GM21381 (cell line): ENCODE results near the gene VAMP8.
"Not testable (repeated sequence)": the region's sequence is repeated elsewhere in the genome, so short reads cannot be mapped to it uniquely, and the experiment has no call there.

Experiments used
- ATAC-seq: cut with Tn5 transposase; IDR thresholded peaks from one replicate; pipeline ENCODE4 v1.9.1; 2021; ENCODE audit warnings: mild to moderate bottlenecking, moderate library complexity; ENCODE audit not compliant: unreplicated experiment

The VAMP8 gene

GRCh38 chr2:85577386-85578242 lies at the start of gene VAMP8:
Gene VAMP8, plus strand, starts transcription at chr2:85577586. Its CDS starts 61 bp downstream, at chr2:85577647.
- ATAC-seq: peak; percentile 62

- no peak for ATAC-seq
These were observed 49.6 kb upstream of the VAMP8 start for GRCh38 chr2:85527787-85528186.

- ATAC-seq: no peak
These were observed 49.0 kb upstream of the VAMP8 start for GRCh38 chr2:85528355-85528754.

- ATAC-seq: no peak
These were observed 47.6 kb upstream of the VAMP8 start for GRCh38 chr2:85529809-85530208.

- ATAC-seq: no peak
These were observed 45.8 kb upstream of the VAMP8 start for GRCh38 chr2:85531589-85531988.

GRCh38 chr2:85534099-85534498 lies 43.3 kb upstream of the VAMP8 start:
- no peak for ATAC-seq

- no peak for ATAC-seq
These were observed 42.5 kb upstream of the VAMP8 start for GRCh38 chr2:85534881-85535280.

- no peak for ATAC-seq
These were observed 40.9 kb upstream of the VAMP8 start for GRCh38 chr2:85536479-85536878.

- ATAC-seq: no peak
These were observed 39.5 kb upstream of the VAMP8 start for GRCh38 chr2:85537600-85538506.

GRCh38 chr2:85538507-85539360 lies 38.7 kb upstream of the VAMP8 start, which contains the start of gene MAT2A:
Gene MAT2A, plus strand, starts transcription at chr2:85539168. Its CDS starts 120 bp downstream, at chr2:85539288.
- ATAC-seq: peak; percentile 63

GRCh38 chr2:85539361-85540132 lies 37.8 kb upstream of the VAMP8 start:
- peak; percentile 34 for ATAC-seq

- no peak for ATAC-seq
These were observed 37.2 kb upstream of the VAMP8 start for GRCh38 chr2:85540133-85540648.

- no peak for ATAC-seq
These were observed 36.1 kb upstream of the VAMP8 start for GRCh38 chr2:85541262-85541661.

GRCh38 chr2:85541753-85542457 lies 35.5 kb upstream of the VAMP8 start:
- ATAC-seq: no peak

- ATAC-seq: no peak
These were observed 34.6 kb upstream of the VAMP8 start for GRCh38 chr2:85542777-85543176.

GRCh38 chr2:85544254-85544691 lies 33.1 kb upstream of the VAMP8 start:
- not testable (repeated sequence) for ATAC-seq

- not testable (repeated sequence) for ATAC-seq
These were observed 32.2 kb upstream of the VAMP8 start for GRCh38 chr2:85544915-85545779.

- ATAC-seq: no peak
These were observed 31.6 kb upstream of the VAMP8 start for GRCh38 chr2:85545780-85546240.
